ENCODE measurements around the gene C7orf57. TPM values are rescaled to one million over a fixed set of nuclear protein-coding genes. Genes with fewer than 3 reads are reported as not detected.

The C7orf57 gene
- total RNA-seq, 1 experiment from 2014 or later: 0.90 TPM

DNA sequence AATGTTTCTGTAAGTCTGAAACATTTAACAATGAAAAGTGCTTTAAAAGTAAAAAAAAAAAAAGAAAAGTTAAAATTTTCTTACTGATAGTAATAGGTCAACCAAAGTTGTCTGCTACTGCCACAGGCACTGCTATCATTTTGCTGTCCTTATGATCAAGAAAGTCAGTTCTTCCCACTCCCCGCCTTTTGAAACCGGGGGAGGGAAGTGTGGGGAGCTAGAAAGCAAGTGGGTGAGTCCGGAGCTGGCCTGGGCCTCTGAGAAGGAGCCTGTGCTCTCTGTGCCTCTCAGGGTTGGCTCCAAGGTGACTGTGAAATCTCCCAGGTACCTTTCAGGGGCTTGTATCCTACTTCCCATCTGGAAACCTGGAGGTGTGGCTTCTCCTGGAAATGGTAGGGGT, 7.3 kb downstream of the C7orf57 start (continued):
- TF ChIP-seq, protein P1, sequence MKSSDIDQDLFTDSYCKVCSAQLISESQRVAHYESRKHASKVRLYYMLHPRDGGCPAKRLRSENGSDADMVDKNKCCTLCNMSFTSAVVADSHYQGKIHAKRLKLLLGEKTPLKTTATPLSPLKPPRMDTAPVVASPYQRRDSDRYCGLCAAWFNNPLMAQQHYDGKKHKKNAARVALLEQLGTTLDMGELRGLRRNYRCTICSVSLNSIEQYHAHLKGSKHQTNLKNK (CRISPR knock-in tag; IDR thresholded peaks at IDR 0.05): no peak
- TF ChIP-seq KAT7 (CRISPR knock-in tag; IDR thresholded peaks at IDR 0.05; ENCODE audit: borderline replicate concordance): no peak
- no peak for TF ChIP-seq ETV6 (CRISPR knock-in tag; IDR thresholded peaks at IDR 0.05)
- TF ChIP-seq RELA (CRISPR knock-in tag; IDR thresholded peaks at IDR 0.05; ENCODE audit: borderline replicate concordance): no peak
- TF ChIP-seq NFATC4 (CRISPR knock-in tag; IDR thresholded peaks at IDR 0.05): no peak
- no peak for TF ChIP-seq CREB1 (CRISPR knock-in tag; IDR thresholded peaks at IDR 0.05)

DNA sequence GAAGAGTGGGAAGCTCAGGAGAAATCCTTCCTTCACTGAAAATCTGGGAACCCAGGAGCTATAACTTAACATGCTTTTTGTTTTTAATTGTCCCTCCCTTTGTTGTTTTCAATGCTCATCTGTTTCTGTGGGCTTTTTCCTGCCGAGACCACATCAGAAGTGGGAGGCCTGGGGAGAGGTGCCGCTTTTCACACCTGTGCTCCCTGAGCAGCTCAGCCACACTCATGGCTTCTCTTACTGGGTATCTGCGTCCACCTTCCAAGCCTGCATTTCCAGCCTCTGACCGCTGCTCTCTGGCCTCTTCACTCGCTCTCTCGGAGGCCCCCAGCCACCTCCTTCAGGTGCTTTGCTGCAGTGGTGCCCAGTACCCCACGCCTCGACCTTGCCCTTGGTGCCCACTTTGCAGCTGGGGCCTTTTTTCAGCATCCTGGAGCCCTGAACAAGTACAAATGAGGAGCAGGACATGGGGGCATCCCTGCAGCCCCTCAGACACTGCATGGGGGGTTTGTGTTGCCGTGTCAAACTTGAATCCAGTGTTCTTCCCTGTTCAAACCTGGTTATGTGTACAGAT, 9.9 kb downstream of the C7orf57 start:
- POLR2A ChIA-PET: no interaction called here
- no peaks in the 10 kb centered on the region for H3K9me3 Mint-ChIP-seq
- H3K27ac Mint-ChIP-seq: no peak overlapping the region
- ATAC-seq: no peak
- TF ChIP-seq, protein P2, sequence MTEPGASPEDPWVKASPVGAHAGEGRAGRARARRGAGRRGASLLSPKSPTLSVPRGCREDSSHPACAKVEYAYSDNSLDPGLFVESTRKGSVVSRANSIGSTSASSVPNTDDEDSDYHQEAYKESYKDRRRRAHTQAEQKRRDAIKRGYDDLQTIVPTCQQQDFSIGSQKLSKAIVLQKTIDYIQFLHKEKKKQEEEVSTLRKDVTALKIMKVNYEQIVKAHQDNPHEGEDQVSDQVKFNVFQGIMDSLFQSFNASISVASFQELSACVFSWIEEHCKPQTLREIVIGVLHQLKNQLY (CRISPR knock-in tag; IDR thresholded peaks at IDR 0.05): no peak
- TF ChIP-seq, protein P3, sequence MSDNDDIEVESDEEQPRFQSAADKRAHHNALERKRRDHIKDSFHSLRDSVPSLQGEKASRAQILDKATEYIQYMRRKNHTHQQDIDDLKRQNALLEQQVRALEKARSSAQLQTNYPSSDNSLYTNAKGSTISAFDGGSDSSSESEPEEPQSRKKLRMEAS (CRISPR knock-in tag; IDR thresholded peaks at IDR 0.05): no peak
- CTCF ChIA-PET: no interaction called here
- no peak overlapping the region for H3K4me3 Mint-ChIP-seq
- H3K27me3 Mint-ChIP-seq (ENCODE audit: low read depth): peaks cover 5% of the 10 kb centered on the region; the same call in 1 of the 2 replicates
- no peak for DNase-seq (ENCODE audit: low spot score)
- H3K4me1 Mint-ChIP-seq: peaks cover 40% of the 10 kb centered on the region
- H3K36me3 Mint-ChIP-seq: no peaks in the 10 kb centered on the region

DNA sequence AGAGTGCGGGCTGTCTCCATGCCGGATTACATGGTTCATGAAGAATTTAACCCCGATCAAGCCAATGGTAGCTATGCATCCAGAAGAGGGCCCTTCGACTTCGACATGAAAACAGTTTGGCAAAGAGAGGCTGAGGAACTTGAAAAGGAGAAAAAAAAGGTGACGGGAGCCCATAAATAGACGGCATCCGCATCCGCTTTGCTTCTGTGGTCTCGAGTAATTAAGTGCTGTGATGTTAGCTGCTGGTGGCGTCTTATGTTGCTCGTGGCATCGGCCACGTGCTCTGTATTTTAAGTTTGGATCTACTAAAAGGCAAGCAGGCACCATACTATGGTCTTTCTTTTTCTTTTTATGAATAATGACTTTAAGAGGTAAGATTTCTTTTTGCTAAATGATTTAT, 11.1 kb downstream of the C7orf57 start:
- ATAC-seq (no peak), DNase-seq (ENCODE audit: low spot score) (no peak)
- POLR2A ChIA-PET: no interaction called here
- Mint-ChIP-seq H3K9me3 (no peaks in the 10 kb centered on the region), H3K27me3 (ENCODE audit: low read depth) (peaks cover 5% of the 10 kb centered on the region; the same call in 1 of the 2 replicates), H3K4me1 (peaks cover 28% of the 10 kb centered on the region), H3K36me3 (no peaks in the 10 kb centered on the region), H3K27ac (no peak overlapping the region), H3K4me3 (no peak overlapping the region)
- CTCF ChIA-PET: no interaction called here
- TF ChIP-seq, protein P4, sequence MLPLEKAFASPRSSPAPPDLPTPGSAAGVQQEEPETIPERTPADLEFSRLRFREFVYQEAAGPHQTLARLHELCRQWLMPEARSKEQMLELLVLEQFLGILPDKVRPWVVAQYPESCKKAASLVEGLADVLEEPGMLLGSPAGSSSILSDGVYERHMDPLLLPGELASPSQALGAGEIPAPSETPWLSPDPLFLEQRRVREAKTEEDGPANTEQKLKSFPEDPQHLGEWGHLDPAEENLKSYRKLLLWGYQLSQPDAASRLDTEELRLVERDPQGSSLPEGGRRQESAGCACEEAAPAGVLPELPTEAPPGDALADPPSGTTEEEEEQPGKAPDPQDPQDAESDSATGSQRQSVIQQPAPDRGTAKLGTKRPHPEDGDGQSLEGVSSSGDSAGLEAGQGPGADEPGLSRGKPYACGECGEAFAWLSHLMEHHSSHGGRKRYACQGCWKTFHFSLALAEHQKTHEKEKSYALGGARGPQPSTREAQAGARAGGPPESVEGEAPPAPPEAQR (CRISPR knock-in tag; IDR thresholded peaks at IDR 0.05): no peak
- TF ChIP-seq MXD4 (CRISPR knock-in tag; IDR thresholded peaks at IDR 0.05; ENCODE audit: borderline replicate concordance) (no peak), NR2C2 (CRISPR knock-in tag; IDR thresholded peaks at IDR 0.05) (no peak), SP1 (CRISPR knock-in tag; conservative IDR thresholded peaks at IDR 0.05) (no peak), JUN (CRISPR knock-in tag; IDR thresholded peaks at IDR 0.05) (no peak), TCF7 (CRISPR knock-in tag; IDR thresholded peaks at IDR 0.05; ENCODE audit: low read depth) (no peak), PRRX2 (CRISPR knock-in tag; IDR thresholded peaks at IDR 0.05) (no peak), HMGA2 (CRISPR knock-in tag; IDR thresholded peaks at IDR 0.05) (no peak), TEAD4 (CRISPR knock-in tag; IDR thresholded peaks at IDR 0.05) (no peak)
- TF ChIP-seq, protein P5, sequence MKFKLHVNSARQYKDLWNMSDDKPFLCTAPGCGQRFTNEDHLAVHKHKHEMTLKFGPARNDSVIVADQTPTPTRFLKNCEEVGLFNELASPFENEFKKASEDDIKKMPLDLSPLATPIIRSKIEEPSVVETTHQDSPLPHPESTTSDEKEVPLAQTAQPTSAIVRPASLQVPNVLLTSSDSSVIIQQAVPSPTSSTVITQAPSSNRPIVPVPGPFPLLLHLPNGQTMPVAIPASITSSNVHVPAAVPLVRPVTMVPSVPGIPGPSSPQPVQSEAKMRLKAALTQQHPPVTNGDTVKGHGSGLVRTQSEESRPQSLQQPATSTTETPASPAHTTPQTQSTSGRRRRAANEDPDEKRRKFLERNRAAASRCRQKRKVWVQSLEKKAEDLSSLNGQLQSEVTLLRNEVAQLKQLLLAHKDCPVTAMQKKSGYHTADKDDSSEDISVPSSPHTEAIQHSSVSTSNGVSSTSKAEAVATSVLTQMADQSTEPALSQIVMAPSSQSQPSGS (CRISPR knock-in tag; IDR thresholded peaks at IDR 0.05; ENCODE audit: borderline replicate concordance, low read depth): no peak
- TF ChIP-seq, protein P6, sequence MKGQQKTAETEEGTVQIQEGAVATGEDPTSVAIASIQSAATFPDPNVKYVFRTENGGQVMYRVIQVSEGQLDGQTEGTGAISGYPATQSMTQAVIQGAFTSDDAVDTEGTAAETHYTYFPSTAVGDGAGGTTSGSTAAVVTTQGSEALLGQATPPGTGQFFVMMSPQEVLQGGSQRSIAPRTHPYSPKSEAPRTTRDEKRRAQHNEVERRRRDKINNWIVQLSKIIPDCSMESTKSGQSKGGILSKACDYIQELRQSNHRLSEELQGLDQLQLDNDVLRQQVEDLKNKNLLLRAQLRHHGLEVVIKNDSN (CRISPR knock-in tag; IDR thresholded peaks at IDR 0.05): no peak
- TF ChIP-seq, protein P7, sequence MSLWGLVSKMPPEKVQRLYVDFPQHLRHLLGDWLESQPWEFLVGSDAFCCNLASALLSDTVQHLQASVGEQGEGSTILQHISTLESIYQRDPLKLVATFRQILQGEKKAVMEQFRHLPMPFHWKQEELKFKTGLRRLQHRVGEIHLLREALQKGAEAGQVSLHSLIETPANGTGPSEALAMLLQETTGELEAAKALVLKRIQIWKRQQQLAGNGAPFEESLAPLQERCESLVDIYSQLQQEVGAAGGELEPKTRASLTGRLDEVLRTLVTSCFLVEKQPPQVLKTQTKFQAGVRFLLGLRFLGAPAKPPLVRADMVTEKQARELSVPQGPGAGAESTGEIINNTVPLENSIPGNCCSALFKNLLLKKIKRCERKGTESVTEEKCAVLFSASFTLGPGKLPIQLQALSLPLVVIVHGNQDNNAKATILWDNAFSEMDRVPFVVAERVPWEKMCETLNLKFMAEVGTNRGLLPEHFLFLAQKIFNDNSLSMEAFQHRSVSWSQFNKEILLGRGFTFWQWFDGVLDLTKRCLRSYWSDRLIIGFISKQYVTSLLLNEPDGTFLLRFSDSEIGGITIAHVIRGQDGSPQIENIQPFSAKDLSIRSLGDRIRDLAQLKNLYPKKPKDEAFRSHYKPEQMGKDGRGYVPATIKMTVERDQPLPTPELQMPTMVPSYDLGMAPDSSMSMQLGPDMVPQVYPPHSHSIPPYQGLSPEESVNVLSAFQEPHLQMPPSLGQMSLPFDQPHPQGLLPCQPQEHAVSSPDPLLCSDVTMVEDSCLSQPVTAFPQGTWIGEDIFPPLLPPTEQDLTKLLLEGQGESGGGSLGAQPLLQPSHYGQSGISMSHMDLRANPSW (CRISPR knock-in tag; conservative IDR thresholded peaks at IDR 0.05; ENCODE audit: low read depth): no peak
- TF ChIP-seq, protein P2 (CRISPR knock-in tag; IDR thresholded peaks at IDR 0.05): no peak
- TF ChIP-seq, protein P8, sequence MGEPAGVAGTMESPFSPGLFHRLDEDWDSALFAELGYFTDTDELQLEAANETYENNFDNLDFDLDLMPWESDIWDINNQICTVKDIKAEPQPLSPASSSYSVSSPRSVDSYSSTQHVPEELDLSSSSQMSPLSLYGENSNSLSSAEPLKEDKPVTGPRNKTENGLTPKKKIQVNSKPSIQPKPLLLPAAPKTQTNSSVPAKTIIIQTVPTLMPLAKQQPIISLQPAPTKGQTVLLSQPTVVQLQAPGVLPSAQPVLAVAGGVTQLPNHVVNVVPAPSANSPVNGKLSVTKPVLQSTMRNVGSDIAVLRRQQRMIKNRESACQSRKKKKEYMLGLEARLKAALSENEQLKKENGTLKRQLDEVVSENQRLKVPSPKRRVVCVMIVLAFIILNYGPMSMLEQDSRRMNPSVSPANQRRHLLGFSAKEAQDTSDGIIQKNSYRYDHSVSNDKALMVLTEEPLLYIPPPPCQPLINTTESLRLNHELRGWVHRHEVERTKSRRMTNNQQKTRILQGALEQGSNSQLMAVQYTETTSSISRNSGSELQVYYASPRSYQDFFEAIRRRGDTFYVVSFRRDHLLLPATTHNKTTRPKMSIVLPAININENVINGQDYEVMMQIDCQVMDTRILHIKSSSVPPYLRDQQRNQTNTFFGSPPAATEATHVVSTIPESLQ (CRISPR knock-in tag; IDR thresholded peaks at IDR 0.05): no peak
- TF ChIP-seq, protein P9, sequence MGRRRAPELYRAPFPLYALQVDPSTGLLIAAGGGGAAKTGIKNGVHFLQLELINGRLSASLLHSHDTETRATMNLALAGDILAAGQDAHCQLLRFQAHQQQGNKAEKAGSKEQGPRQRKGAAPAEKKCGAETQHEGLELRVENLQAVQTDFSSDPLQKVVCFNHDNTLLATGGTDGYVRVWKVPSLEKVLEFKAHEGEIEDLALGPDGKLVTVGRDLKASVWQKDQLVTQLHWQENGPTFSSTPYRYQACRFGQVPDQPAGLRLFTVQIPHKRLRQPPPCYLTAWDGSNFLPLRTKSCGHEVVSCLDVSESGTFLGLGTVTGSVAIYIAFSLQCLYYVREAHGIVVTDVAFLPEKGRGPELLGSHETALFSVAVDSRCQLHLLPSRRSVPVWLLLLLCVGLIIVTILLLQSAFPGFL (CRISPR knock-in tag; IDR thresholded peaks at IDR 0.05; ENCODE audit: borderline replicate concordance): no peak

Measured in WTC11 (cell line).